ENCODE results near the gene MAPK11. TPM values are rescaled to one million over a fixed set of nuclear protein-coding genes. Genes with fewer than 3 reads are reported as not detected.

MAPK11 gene
- total RNA-seq (2014; rRNA removed; shearing (Covaris generic); ENCODE audit: low replicate concordance): 6.4 and 15.8 TPM in 2 replicates

GRCh38 chr22:50269970-50270665, at the start of gene MAPK11:
MAPK11 (minus strand) TSS chr22:50270380; CDS start chr22:50270292, 88 bp downstream.
- H4K20me1 ChIP-seq (ENCODE audit: insufficient read depth, low read depth, low read length): no peaks in the 10 kb centered on the region
- peak within 1 kb of the TSS; percentile 60 for H2AFZ ChIP-seq (ENCODE audit: low read length)
- H3K36me3 ChIP-seq (ENCODE audit: insufficient read depth, low read length): no peaks in the 10 kb centered on the region
- H3K79me2 ChIP-seq (ENCODE audit: low read length): no peaks in the 10 kb centered on the region
- peak within 1 kb of the TSS; percentile 77 for H3K4me3 ChIP-seq (ENCODE audit: low read length)
- H3K27me3 ChIP-seq (ENCODE audit: low read length): no peaks in the 10 kb centered on the region
- peak within 1 kb of the TSS; percentile 96 for H3K4me2 ChIP-seq (ENCODE audit: low read depth, low read length, poor library complexity, severe bottlenecking)
- peak within 1 kb of the TSS; percentile 75 for H3K9ac ChIP-seq (ENCODE audit: low read length)
- peak within 1 kb of the TSS; percentile 46 for H3K27ac ChIP-seq (ENCODE audit: low read length)
- no peaks in the 10 kb centered on the region; the same call in 1 of the 2 replicates for H3K9me3 ChIP-seq (ENCODE audit: low read length)
- DNase-seq: peak; percentile 89
- H3K4me1 ChIP-seq (ENCODE audit: low read length): peaks cover 24% of the 10 kb centered on the region
- H3K9me2 ChIP-seq (replicated peaks; ENCODE audit: insufficient read depth, low read length): no peaks in the 10 kb centered on the region

GRCh38 chr22:50319503-50319951, 49.3 kb upstream of the MAPK11 start:
- Histone ChIP-seq H2AFZ (ENCODE audit: low read length) (no peak overlapping the region), H3K9me3 (ENCODE audit: low read length) (no peaks in the 10 kb centered on the region), H3K4me1 (ENCODE audit: low read length) (peaks cover 28% of the 10 kb centered on the region), H3K4me2 (ENCODE audit: low read depth, low read length, poor library complexity, severe bottlenecking) (no peak overlapping the region), H3K79me2 (ENCODE audit: low read length) (no peaks in the 10 kb centered on the region), H3K27me3 (ENCODE audit: low read length) (no peaks in the 10 kb centered on the region), H3K9ac (ENCODE audit: low read length) (no peak overlapping the region), H3K4me3 (ENCODE audit: low read length) (no peak overlapping the region), H4K20me1 (ENCODE audit: insufficient read depth, low read depth, low read length) (no peaks in the 10 kb centered on the region), H3K9me2 (replicated peaks; ENCODE audit: insufficient read depth, low read length) (no peaks in the 10 kb centered on the region), H3K36me3 (ENCODE audit: insufficient read depth, low read length) (no peaks in the 10 kb centered on the region), H3K27ac (ENCODE audit: low read length) (no peak overlapping the region)
- DNase-seq: no peak

- DNase-seq: no peak
- H3K4me1 ChIP-seq (ENCODE audit: low read length): peaks cover 33% of the 10 kb centered on the region
- no peak overlapping the region for H3K27ac ChIP-seq (ENCODE audit: low read length)
- H3K4me2 ChIP-seq (ENCODE audit: low read depth, low read length, poor library complexity, severe bottlenecking): no peak overlapping the region
- H2AFZ ChIP-seq (ENCODE audit: low read length): no peak overlapping the region
- H3K27me3 ChIP-seq (ENCODE audit: low read length): no peaks in the 10 kb centered on the region
- no peaks in the 10 kb centered on the region for H4K20me1 ChIP-seq (ENCODE audit: insufficient read depth, low read depth, low read length)
- H3K9me2 ChIP-seq (replicated peaks; ENCODE audit: insufficient read depth, low read length): no peaks in the 10 kb centered on the region
- no peaks in the 10 kb centered on the region for H3K9me3 ChIP-seq (ENCODE audit: low read length)
- H3K9ac ChIP-seq (ENCODE audit: low read length): no peak overlapping the region
- no peaks in the 10 kb centered on the region for H3K36me3 ChIP-seq (ENCODE audit: insufficient read depth, low read length)
- H3K4me3 ChIP-seq (ENCODE audit: low read length): no peak overlapping the region
- H3K79me2 ChIP-seq (ENCODE audit: low read length): no peaks in the 10 kb centered on the region
These were observed 48.7 kb upstream of the MAPK11 start for GRCh38 chr22:50318698-50319411.

- no peak overlapping the region for H2AFZ ChIP-seq (ENCODE audit: low read length)
- no peaks in the 10 kb centered on the region for H3K79me2 ChIP-seq (ENCODE audit: low read length)
- no peak overlapping the region for H3K9ac ChIP-seq (ENCODE audit: low read length)
- H3K4me2 ChIP-seq (ENCODE audit: low read depth, low read length, poor library complexity, severe bottlenecking): no peak overlapping the region
- H3K4me1 ChIP-seq (ENCODE audit: low read length): peaks cover 36% of the 10 kb centered on the region
- H3K4me3 ChIP-seq (ENCODE audit: low read length): no peak overlapping the region
- H3K27me3 ChIP-seq (ENCODE audit: low read length): no peaks in the 10 kb centered on the region
- DNase-seq: no peak
- no peak overlapping the region for H3K27ac ChIP-seq (ENCODE audit: low read length)
- H3K36me3 ChIP-seq (ENCODE audit: insufficient read depth, low read length): no peaks in the 10 kb centered on the region
- H4K20me1 ChIP-seq (ENCODE audit: insufficient read depth, low read depth, low read length): no peaks in the 10 kb centered on the region
- no peaks in the 10 kb centered on the region for H3K9me3 ChIP-seq (ENCODE audit: low read length)
- no peaks in the 10 kb centered on the region for H3K9me2 ChIP-seq (replicated peaks; ENCODE audit: insufficient read depth, low read length)
These were observed 48.1 kb upstream of the MAPK11 start for GRCh38 chr22:50318356-50318697.

GRCh38 chr22:50317674-50318073, 47.5 kb upstream of the MAPK11 start:
- Histone ChIP-seq H3K4me2 (ENCODE audit: low read depth, low read length, poor library complexity, severe bottlenecking) (no peak overlapping the region), H4K20me1 (ENCODE audit: insufficient read depth, low read depth, low read length) (no peaks in the 10 kb centered on the region), H3K9ac (ENCODE audit: low read length) (no peak overlapping the region), H3K27ac (ENCODE audit: low read length) (no peak overlapping the region), H3K4me1 (ENCODE audit: low read length) (peaks cover 36% of the 10 kb centered on the region), H2AFZ (ENCODE audit: low read length) (no peak overlapping the region), H3K27me3 (ENCODE audit: low read length) (no peaks in the 10 kb centered on the region), H3K9me2 (replicated peaks; ENCODE audit: insufficient read depth, low read length) (no peaks in the 10 kb centered on the region), H3K9me3 (ENCODE audit: low read length) (no peaks in the 10 kb centered on the region), H3K79me2 (ENCODE audit: low read length) (no peaks in the 10 kb centered on the region), H3K36me3 (ENCODE audit: insufficient read depth, low read length) (no peaks in the 10 kb centered on the region), H3K4me3 (ENCODE audit: low read length) (no peak overlapping the region)
- no peak for DNase-seq

GRCh38 chr22:50317178-50317577, 47.0 kb upstream of the MAPK11 start:
- Histone ChIP-seq H3K36me3 (ENCODE audit: insufficient read depth, low read length) (no peaks in the 10 kb centered on the region), H3K9me2 (replicated peaks; ENCODE audit: insufficient read depth, low read length) (no peaks in the 10 kb centered on the region), H3K27ac (ENCODE audit: low read length) (no peak overlapping the region), H2AFZ (ENCODE audit: low read length) (no peak overlapping the region), H3K9ac (ENCODE audit: low read length) (no peak overlapping the region), H3K79me2 (ENCODE audit: low read length) (no peaks in the 10 kb centered on the region), H3K4me2 (ENCODE audit: low read depth, low read length, poor library complexity, severe bottlenecking) (no peak overlapping the region), H3K27me3 (ENCODE audit: low read length) (no peaks in the 10 kb centered on the region), H3K9me3 (ENCODE audit: low read length) (no peaks in the 10 kb centered on the region), H3K4me1 (ENCODE audit: low read length) (peaks cover 36% of the 10 kb centered on the region), H3K4me3 (ENCODE audit: low read length) (no peak overlapping the region), H4K20me1 (ENCODE audit: insufficient read depth, low read depth, low read length) (no peaks in the 10 kb centered on the region)
- DNase-seq: no peak

- no peak overlapping the region for H3K27ac ChIP-seq (ENCODE audit: low read length)
- H3K4me2 ChIP-seq (ENCODE audit: low read depth, low read length, poor library complexity, severe bottlenecking): no peak overlapping the region
- no peak for DNase-seq
- no peaks in the 10 kb centered on the region for H3K9me2 ChIP-seq (replicated peaks; ENCODE audit: insufficient read depth, low read length)
- 0 out of 2 replicates have a peak, but pooled peaks cover 4% of the 10 kb centered on the region for H4K20me1 ChIP-seq (ENCODE audit: insufficient read depth, low read depth, low read length)
- H3K36me3 ChIP-seq (ENCODE audit: insufficient read depth, low read length): no peaks in the 10 kb centered on the region
- H3K4me3 ChIP-seq (ENCODE audit: low read length): no peak overlapping the region
- H3K9ac ChIP-seq (ENCODE audit: low read length): no peak overlapping the region
- H3K9me3 ChIP-seq (ENCODE audit: low read length): no peaks in the 10 kb centered on the region
- no peaks in the 10 kb centered on the region for H3K79me2 ChIP-seq (ENCODE audit: low read length)
- H3K4me1 ChIP-seq (ENCODE audit: low read length): peaks cover 36% of the 10 kb centered on the region
- no peaks in the 10 kb centered on the region for H3K27me3 ChIP-seq (ENCODE audit: low read length)
- H2AFZ ChIP-seq (ENCODE audit: low read length): no peak overlapping the region
These were observed 46.2 kb upstream of the MAPK11 start for GRCh38 chr22:50316114-50317065.

Data from Karpas-422 (cell line).